HG03097 (cell line): ENCODE data around the gene NRARP.

ENCODE experiments used
- ATAC-seq: cut with Tn5 transposase; IDR thresholded peaks from one replicate; pipeline ENCODE4 v1.9.1; 2021; ENCODE audit not compliant: unreplicated experiment, low FRiP score

The NRARP gene

DNA sequence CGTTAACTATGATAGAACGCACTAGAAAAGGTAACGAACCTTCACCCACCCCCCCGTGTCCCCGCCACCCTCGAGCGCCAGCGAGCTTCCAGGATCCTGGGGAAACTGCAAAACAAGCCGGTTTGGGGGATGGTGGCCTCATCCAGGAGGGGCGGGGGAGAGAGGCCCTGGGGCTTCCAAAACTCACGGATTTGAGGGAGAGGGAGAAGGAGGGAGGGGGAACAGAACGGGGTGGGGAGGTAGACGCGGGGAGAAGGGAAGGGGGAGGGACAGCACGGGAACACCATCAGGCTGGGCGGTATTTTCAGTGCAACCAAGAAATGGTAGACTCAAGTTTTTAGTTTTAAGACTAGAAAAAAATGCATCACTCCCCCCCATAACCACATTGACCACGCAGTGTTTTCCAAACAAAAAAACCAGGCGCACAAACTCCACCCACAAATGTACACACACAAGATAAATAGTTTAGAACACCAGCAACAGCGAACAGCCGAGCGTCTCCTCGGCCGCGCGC lies 1.4 kb downstream of the NRARP start:
- no peak for ATAC-seq

GRCh38 chr9:137299938-137300337 lies 2.1 kb downstream of the NRARP start:
- ATAC-seq, result no peak

DNA sequence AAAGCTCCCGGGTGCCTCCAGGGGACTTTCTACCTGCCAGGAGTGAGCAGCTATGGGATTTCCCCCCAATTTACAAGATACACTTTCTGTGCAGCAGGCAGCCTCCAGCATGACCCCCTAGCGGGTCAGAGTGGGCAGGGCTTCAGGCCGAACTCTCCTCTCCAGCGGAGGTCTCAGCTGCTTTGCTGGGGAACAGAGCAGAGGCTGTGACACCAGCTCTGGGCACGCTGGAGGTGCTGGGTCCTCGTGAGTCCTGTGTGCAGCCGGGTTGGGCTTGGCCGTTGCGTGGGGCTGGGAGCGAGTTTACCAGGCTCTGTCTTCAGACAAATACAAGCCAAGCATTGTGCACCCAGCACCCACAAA lies 2.9 kb downstream of the NRARP start:
- ATAC-seq, result no peak

- ATAC-seq, result no peak
These were observed 3.5 kb downstream of the NRARP start for GRCh38 chr9:137298401-137299202.

- no peak for ATAC-seq
These were observed 4.1 kb downstream of the NRARP start for GRCh38 chr9:137297966-137298365.

GRCh38 chr9:137296670-137297664 lies 5.1 kb downstream of the NRARP start:
- ATAC-seq, result no peak

GRCh38 chr9:137295849-137296669 lies 6.0 kb downstream of the NRARP start:
- no peak for ATAC-seq

GRCh38 chr9:137295238-137295811 lies 6.7 kb downstream of the NRARP start:
- no peak for ATAC-seq

DNA sequence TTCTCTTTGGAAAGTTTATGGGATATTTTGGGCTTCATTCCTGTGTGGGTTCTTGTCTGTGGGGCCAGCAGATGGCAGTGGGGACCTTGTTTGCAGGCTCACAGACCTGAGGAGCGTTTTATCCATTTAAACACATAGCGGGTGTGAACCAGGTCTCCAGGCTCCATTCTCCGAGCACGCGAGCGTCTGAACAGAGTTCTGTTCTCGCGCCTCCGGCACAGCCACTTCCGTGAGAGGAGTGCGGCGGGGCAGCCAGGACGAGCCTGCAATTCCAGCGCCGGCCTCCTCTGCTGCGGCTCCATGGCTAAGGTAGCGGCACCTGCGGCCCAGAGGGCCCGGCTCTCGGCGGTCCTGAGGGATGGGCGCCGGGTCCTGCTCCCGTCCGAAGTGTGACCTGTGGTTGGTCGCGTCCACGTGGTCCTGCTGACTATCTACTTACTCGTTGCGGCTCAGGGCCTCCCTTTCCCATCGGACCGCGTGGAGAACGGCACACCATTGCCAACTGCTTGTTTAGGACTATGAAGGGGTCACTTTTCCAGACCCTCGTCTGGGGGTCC lies 7.3 kb downstream of the NRARP start:
- no peak for ATAC-seq

- ATAC-seq, result no peak
These were observed 7.9 kb downstream of the NRARP start for GRCh38 chr9:137294091-137294680.

DNA sequence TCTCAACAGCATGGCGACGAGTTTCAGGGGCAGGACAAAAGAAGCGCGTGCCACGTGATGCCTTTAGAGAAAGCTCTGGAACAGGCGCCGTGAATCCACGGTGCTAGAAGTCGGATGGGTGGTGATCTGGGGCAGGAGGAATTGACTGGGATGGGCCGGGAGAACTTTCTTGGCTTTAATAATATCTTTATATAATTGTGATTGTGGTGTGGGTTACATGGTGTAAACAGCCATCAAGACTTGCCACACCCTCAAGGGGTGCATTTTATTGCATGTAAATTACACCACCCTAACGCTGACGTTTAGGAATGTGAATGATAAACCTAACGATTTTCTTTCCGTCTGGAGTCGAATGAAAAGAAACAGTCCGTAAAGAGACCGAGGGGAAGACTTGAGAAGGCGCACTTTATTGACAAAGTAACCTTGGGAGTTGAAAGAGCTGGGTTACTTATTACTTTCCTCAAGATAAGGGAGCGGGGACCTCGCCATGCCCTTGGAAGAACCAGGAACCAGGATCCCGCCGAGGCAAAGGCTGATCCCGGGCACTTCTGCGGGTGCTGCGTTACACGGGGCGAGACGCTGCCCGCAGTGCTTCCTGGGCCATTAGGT lies 8.5 kb downstream of the NRARP start:
- ATAC-seq, result no peak

DNA sequence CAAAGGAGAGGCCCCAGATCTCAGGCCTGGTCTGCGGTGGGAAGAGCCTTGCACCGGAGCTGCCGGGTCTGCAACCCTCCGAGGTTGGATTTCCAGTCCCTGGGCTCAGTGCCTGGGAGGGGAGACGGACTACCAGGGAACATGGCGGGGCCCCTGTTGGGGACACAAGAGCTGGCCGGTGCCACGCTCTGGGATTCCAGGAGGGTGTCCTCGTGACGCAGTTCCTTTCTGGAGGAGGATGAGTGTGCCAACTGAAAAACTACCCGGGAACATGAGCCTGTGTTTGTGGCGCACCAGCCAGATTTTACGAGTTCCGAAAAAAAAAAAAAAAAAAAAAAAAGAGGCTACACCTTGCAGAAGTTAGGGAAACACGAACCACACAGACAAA lies 9.0 kb downstream of the NRARP start:
- ATAC-seq, result no peak

- no peak for ATAC-seq
These were observed 15.1 kb downstream of the NRARP start for GRCh38 chr9:137286975-137287383.

- no peak for ATAC-seq
These were observed 20.5 kb downstream of the NRARP start for GRCh38 chr9:137281345-137282116.

DNA sequence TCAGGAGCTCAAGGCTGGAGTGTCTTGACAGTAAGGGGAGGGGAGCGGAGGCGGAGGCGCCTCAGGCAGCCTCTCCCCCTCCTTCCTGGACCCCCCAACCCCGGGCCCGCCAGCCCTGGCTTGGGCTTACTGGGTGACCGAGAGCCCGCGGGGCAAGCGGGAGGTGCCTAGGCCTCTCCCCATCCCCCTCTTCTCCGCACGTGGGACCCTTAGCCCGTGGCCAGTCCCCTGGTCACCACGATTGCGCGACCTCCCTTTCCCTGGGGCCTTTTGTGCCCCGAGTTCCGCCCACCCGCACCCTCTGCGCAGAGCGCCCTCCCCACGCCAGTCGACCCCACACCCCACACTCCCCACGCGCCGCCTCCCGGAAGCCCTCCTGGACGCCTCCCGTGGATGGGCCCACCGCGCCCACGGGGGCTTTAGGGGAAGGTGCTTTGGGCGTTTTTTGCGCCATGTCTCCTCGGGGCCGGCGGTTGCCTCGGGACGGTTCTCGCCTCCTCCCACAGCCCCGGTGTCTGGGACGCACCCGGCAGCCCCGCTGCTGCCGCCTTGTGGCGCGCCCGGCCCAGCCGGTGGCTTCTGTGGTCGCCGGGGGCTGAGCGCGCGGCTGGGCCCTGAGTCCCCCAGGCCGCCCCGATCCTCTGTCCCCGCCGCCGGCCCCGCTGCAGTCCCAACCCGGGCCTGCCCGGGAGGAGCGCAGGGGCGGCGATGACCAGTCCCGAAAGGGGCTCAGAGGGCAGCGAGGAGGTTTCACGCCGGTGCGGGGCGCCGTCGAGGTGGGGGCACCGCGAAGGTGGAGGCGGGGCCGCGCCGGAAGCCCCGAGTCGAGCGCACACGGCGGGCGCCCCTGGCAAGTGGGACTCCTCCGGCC lies 21.4 kb downstream of the NRARP start:
- no peak for ATAC-seq

GRCh38 chr9:137279741-137280473 lies 22.2 kb downstream of the NRARP start:
- ATAC-seq, result no peak
